Tibial nerve (tissue), 4 donors: ENCODE data around the gene SMIM11.
"Not testable (repeated sequence)": the region's sequence is repeated elsewhere in the genome, so short reads cannot be mapped to it uniquely, and the experiment has no call there.

ENCODE experiments used
- CTCF ChIP-seq, 5 experiments: fragments of 200-600 bp in 3 of 5; fragments of 450-650 bp in 2 of 5; sonication (generic) in 3 of 5; IDR thresholded peaks; one replicate each; pipeline ENCODE4 v1.5.1; 2016 to 2019; ENCODE audit warnings: antibody characterized with exemption in 5 of 5, mild to moderate bottlenecking in 3 of 5, moderate library complexity in 2 of 5
- EP300 ChIP-seq, 2 donors: sonication (generic); formaldehyde crosslinking; IDR thresholded peaks; one replicate each; pipeline ENCODE4 v1.6.1; 2017; ENCODE audit warnings: antibody characterized with exemption in 2 of 2, mild to moderate bottlenecking in 1 of 2
- POLR2A ChIP-seq, 2 donors: fragments of 450-650 bp; IDR thresholded peaks; one replicate each; pipeline ENCODE4 v1.6.1; 2017; ENCODE audit warnings: antibody characterized with exemption in 2 of 2, mild to moderate bottlenecking in 2 of 2, moderate library complexity in 2 of 2

- not testable (repeated sequence) for TF ChIP-seq POLR2A, CTCF, EP300 (IDR thresholded peaks at IDR 0.05)
These were observed 54.4 kb downstream of the SMIM11 start for GRCh38 chr21:34429710-34430109.
